C1 segment of cervical spinal cord (tissue), 14 donors: ENCODE measurements around the gene SORCS2.

ENCODE experiments used
- DNase-seq, 14 donors: peaks; one replicate each; lab custom pipeline; 2025; lab: John Stamatoyannopoulos, UW

SORCS2 gene

DNA sequence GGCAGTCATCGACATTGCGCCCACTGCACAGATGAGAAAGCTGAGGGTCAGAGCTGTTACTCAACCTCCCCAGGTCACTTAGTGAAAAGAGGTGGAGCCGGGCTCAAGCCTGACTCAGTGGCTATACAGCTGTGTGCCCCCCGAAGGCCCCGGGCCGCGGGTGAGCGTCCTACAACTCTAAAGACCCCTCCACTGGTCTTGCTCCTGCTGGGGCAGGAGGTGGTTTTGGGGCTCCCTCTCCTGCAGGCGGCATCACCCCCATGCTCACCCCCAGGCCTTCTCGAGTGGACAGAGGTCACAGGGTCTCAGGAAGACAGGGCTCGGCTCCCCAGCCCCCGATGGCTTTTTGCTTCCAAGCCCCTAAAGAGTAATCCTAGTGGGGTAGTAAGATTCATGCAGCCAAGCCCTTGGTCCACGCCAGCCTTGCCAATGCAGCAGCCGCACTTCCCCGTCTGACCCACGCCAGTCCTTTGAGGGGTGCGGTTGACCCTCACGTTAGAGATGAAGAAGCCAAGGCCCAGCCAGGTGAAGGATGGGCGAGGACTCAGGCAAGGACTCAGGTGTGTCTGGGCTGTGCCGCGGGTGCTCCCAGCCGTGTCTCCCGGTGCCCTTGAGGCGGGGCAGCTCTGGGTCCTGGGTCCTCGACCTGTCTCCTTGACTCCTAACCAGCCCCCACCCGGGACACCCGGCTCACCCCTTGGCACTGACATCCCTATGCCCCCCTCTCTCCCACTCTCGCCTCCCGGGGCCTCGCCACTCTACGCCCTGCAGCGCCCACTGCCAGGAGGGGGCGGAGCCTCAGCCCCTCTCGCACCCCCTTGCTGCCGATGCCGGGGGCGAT is 547.0 kb downstream of the SORCS2 start:
- no peak for DNase-seq

DNA sequence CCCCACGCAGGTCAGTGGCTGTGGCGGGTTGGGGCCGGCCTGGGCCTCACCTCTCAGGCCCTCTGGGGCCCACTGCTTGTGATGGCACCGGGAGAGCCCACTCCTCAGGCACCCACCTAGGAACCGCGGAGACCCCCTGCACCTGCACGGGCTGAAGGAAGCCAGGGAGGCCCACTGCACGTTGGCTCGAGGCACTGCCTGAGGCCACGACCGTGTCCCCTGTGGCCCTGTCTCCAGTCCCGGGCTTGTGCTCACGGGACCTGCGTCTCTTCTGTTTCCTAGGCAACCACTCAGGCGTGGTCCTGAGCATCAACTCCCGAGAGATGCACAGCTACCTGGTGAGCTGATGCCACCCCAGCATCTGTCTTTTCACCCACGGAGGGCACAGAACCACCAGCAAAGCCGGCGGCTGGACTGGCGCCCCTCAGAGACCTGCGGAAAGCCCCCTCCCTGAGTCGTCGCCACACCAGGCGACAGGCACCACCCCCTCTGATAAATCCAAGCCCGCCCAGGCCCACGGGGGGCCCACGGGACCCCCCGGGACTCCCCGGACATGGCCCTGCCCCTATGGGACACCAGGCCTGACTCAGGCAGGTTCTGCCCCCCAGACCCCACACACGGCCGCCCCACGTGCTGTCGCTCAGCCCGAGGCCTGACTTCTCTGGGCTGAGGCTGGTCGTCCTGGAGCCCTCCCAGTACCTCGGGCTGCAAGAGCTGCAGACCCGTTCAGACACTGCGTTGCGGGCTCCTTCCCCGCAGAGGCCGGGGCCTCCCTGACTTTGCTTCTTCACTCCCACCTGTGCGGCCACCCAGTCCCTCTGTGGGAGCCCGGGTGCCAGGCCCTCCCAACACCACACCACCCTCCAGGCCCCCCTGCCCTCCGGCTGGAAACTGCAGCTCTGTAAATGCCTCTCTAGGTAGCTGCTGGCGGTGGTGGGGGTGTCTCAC is 547.9 kb downstream of the SORCS2 start:
- DNase-seq, result no peak

DNA sequence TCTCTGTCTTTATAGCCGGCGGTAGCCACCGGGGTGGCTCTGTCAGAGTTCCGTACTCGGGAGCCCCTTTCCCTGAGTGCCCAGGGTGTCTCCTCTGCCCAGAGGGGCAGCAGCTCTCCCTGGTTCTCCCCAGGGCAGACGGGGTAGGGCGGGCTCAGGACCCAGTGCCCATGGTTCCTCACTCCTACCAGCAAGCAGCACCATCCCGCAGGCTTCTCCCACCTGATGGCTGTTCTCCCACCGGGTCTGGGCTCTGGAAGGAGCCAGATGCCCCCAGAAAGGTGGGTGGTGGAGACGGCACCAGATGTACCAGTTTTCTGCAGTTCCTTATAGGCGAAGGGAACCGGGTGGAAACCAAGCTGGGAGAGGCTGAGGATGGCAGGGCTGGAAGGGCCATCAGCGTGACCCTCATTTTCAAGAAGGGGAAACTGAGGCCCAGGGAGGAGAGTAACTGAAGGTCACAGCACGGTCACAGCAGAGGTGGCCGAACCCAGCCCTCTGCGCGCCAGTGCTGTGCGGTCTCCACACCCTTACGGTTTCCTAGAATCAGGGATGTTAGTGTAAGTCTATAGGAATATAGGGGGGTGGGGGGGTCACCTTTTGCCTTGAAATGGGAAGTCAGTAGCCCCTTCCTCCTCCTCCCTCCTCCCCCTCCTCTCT is 548.7 kb downstream of the SORCS2 start:
- DNase-seq, result no peak

DNA sequence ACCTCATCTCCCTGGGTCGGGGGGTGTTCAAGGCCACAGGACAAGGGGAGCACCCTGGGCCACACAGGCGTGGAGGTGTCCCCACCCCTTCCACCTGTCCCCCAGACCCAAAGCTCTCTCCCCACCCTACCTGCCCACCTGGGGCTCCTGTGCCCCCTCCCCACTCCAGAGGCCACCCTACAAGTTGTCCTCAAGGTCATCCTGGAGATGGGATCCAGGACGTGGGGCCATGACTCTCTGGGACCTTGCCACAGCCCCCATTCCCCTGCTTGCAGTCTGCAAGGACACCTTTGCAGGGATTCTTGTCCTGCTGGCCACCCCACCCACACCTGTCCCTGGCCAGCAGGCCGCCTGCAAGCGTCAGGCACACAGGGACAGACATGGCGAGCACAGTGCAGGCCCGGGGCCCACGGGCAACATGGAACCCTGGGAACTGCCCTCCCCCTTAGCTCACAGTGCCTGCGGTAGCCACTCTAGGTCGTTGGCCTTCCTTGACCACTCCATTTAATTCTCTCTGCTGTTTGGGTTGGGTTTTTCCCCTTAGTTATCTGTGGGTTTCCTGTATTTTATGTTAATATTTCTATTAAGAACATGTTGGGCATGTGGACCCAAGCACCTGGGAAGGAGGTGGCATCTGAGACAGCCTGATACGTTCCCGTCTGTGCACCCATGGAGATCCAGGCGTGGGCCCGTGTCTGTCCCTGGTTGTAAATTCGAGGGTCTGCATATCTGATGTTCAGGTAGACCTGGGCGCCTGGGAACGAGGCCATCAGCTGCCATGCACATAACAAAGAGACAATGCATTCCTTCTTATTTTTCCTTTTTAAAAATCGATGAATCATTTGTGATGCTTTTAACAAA is 549.8 kb downstream of the SORCS2 start:
- no peak for DNase-seq

DNA sequence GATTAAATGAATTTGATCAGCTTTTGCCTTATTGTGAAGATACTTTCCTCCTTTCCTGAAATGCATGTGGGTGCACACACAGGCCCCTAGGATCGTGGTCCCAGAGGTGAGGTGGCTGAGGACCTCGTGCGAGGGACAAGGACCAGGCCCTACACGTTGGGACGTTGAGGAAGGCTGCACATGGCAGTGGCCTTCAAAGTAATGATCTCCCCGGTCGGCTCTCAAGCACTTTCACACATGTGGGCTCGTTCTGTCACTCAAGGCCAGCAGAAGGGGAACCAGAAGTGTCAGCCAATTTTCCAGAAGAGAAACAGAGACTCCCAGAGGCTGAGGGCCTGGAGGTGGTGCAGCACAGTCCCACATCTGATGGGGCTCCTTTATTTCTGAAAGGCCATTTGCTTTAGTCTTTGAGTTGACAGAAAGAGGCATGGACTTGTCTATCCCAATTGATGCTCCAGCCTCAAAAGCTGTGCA is 550.5 kb downstream of the SORCS2 start:
- no peak for DNase-seq

DNA sequence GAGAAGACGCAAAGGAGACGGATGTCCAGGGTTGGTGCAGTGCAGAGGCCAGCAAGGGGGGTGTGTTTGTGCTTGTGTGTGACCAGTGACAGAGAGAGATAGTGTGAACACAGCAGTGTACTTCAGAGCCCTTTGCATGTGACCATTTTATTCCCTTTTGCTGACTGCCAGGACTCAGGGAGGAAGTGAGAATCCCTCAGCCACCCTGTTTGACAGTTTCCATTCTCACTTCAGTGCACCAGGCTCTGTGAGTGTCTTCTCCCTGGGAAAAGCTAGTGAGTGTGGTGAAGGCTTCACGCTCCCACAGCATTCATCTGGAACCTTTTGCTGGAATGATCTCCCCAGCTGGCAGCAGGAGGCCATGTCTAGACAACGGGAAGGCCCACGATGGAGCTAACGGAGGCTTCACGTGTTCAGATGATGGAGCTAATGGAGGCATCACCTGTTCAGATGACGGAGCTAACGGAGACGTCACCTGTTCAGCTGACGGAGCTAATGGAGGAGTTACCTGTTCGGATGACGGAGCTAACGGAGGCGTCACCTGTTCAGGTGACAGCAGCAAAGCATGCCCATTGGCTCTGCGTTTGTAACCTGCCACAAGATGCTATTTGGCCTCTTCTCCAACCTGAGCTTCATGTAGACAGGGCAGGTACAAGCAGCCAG is 551.9 kb downstream of the SORCS2 start:
- peak in 5 of 14 donors; percentile 10 to 69 (median 20) for DNase-seq

DNA sequence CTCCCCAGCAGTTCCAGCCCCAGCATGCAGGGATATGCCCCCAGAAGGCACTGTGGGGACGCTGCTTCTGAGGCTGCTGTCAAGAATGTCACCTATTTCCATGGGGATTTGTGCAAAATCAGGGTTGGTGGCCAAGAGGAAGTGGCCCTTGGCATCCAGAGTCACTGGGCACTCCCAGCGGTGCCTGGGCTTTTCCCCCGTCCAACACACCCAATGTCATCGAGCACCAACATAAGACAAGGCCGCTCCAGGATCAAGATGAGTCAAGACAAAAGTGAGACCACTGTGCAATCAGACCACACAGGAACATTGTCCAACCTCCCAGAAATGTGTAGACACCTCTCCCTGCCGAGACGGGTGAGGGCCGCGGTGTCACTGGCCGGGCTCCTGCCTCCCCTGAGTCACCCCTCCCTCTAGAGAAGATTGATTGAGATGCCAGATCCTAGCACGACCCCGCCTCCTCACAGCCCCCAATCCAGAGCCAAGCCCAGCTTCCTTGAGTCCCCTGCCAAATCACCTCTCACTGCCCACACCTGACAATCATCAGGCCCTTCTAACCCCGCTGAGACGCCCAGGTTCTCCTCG is 553.1 kb downstream of the SORCS2 start:
- no peak for DNase-seq

DNA sequence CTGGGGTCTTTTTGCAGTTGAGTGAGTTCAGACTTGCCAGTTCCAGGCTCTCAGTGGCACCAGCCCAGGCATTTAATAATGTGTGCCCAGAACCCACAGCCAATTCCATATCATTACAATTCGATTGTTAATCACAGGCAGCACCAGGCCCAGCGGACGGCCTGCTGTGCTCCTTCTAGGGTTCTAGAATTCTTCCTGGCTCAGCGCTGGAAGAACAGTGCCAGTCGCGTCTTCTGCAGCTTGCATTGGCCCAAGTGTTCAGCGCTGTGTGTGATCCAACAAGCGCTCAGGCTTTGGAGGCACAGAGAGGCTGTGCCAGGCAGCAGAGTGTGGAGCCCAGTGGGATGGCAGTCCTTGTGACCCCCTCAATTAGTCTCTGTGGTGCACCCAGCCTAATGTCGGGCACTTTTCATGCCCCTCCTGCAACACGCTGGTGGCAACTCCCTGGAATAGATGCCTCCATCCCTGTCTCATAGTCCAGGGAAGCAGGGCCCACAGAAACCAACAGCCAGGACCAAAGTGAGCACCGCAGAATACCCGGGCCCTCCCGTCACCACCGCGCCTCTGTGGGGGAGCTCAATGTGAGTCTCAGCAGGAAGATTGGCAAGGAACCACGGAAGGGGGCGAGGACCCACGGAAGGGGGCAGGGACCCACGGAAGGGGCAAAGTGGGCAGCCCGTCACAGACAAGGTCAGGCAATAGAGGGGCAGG is 554.2 kb downstream of the SORCS2 start:
- no peak for DNase-seq

DNA sequence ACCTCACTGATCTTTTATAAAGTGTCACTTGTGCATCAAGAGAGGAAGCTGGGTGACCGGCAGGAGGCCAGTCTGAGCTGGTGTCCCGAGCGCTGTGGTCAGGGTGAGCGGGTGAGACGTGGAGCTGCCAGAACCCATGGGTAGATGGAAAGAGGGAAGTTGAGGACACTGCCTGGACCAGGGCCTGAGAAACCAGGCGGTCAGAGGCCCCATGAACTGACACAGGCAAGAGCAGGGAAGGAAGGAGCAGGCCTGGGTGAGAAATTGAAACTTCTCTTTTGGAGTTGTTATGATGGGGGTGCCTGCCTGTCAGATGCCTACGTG is 554.7 kb downstream of the SORCS2 start:
- peak in 6 of 14 donors; percentile 23 to 64 (median 34) for DNase-seq

DNA sequence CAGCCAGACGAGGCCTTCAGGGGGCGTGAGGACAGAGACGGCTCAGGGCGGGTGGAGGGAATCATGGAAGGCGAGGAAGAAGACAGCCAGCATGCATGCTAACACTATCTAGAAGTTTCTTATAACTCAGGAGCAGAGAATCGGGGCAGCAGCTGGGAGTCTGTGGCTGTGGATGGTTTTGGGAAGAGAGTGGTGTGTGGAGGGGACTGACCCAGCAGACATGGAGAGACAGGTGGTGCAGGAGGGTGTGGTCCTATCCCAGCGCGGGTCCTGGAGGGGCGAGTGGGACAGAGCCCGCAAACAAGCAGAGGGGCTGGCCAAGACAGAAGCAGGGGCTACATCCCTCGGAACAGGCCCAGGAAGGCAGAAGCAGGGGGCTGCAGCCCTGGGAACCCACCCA is 555.2 kb downstream of the SORCS2 start:
- DNase-seq, result no peak

DNA sequence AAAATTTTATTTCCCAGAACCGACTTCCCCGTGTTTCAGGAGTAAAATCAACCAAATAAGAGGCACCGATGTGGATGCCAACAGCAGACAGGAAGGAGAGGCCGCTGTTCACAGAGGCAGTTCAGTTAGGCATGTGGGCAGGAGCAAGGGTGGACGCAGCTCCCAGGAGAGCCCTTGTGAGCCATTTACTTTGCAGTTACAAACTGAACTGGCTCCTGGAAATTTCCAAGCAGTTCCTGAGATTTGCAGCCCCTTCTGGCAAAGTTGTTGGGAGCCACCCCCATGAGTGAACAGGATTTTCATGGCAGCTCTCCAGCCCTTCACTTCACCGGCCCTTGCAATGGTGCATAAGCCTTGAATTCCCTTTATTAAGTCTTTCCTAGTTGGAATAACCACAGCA is 558.2 kb downstream of the SORCS2 start:
- DNase-seq, result no peak

DNA sequence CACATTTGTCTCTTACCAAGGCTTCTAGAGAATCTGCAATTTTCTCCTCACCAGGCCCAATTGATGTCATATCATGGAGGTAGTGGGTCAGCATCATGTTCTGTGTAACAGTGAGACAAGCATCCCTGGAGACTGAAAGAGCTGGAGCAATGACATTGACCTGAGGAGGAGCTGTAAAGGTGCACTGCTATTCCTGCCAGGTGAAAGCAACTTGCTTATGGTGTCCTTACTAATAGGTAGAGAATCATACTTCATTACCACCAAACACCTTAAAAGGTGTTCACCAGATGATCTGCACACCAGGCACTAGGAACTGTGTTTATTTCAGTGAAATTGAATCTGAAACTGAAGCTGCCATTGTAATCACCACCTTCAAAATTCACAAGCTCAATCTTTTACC is 558.6 kb downstream of the SORCS2 start:
- no peak for DNase-seq

DNA sequence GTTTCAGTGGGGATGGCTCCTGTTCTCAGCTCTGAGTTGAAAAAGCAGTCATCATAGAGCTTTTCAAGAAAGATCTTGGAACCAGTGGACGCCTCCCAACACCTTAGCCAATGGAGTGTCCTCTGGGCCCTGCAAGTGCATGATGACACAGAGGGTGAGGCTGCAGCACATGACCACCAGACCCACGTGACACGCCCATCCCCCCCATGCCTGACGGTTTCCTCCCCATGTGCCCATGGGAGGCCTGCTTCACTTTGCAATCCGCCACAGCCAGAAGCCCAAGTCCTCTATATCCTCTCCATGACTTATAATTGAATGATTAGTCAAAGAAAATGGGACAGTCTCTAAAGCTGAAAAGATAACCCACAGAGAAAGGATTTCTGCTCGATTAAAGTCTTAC is 560.3 kb downstream of the SORCS2 start:
- no peak for DNase-seq

DNA sequence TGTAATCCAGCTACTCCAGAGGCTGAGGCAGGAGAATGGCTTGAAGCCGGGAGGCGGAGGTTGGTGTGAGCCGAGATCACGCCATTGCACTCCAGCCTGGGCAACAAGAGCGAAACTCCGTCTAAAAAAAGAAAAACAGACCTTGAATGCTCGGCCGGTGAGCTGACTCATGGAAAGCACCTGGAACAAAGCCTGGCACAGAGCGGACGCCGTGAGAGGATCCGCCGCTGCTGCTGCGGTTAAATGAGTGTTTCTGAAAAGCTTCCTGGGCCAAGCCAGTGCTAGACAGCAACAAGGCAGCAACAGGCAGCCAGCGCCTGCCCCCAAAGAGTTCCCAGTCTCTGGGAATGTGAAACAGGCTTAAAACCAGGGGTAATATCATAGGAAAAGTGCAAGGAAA is 560.9 kb downstream of the SORCS2 start:
- no peak for DNase-seq

DNA sequence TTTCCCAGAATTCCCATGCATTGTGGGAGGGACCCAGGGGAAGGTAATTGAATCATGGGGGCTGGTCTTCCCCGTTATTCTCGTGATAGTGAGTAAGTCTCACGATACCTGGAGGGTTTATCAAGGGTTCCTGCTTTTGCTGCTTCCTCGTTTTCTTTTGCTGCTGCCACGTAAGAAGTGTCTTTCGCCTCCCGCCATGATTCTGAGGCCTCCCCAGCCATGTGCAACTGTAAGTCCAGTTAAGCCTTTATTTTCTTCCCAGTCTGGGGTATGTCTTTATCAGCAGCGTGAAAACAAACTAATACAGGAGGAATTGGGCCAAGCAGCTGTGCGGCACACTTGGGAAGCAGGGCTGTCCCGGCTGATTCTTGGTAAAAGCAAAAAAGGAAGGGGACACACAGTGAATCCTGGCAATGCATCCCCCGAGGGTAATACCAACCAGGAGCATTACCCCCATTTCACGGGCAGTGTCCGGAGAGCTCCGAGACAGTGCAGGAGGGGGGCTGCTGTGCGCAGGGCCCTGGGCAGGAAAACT is 561.7 kb downstream of the SORCS2 start:
- no peak for DNase-seq

DNA sequence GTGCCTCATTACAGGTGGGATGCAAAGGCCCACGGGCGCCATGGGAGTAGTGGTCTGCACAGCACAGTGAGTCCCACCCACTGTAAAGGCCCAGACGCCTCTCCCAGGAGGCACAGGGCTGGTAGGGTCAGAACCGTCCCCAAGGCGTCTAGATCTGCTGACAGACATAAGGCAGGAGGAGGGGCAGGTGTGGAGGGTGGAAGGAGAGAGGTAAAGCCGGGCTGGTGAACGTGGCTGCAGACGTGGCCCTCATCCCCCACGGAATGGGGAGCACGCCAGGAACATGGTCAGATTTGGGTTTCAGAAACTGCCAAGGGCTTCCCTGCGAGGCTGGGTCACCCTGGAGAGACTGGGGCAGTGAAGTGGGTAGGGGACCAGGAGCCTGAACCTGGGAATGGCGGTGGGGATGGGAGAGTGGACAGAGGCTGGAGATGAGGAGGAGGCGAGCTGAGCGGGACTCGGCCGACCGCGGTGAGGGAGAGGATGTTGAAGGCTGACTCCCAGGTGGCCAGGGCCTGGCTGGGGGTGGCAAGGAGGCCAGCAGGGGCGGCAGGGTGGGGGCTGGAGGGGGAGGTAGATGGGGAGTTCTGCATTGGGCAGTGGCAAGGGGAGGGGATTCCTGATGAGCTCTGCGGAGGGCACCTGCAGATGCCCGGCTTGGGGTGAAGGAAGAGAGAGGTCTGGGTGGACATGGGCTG is 562.4 kb downstream of the SORCS2 start:
- DNase-seq, result no peak

DNA sequence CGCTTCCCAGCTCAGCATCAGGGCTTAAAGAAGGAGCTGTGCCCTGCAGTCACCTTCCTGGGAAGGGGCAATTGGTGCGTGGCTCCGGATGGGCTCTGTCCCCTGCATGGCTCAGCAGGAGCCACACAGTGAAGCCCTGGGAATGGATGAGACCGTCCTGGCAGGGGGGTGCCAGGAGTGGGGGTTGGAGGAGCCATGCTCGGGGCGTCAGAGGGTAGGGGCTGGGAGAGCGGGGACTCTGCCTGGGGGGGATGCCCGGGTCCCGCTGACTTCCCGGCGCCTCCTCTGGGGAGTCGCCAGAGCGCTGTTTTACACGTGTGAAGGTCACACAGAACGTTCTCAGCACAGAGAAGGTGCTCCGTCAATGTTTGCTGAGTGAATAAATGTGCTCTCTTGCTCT is 563.2 kb downstream of the SORCS2 start:
- DNase-seq, result no peak

DNA sequence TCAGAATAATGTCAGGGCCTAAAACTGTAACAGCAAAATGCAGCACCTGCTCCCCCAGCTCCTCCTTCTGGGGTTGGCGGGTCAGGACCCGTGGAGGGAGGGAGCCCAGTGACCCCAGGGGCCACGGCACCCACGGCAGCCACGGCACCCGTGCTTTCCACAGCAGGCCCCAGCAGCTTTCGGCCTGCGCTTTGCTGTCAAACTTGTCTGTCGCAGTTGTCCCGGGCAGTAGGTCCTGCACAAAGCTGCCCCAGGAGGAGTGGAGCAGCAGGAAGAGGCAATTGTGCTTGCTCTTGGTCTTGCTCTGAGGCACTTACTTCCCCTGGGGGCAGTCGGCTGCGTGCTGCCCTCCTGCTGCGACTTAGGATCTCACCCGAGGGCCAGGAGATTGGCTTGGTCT is 563.7 kb downstream of the SORCS2 start:
- DNase-seq, result no peak
